Activated naive CD4-positive, alpha-beta T cell treated with anti-CD3 and anti-CD28 coated beads for 36 hours (primary cell): Measurements from ENCODE around the gene ICAM1. TPM values are rescaled to one million over a fixed set of nuclear protein-coding genes. Genes with fewer than 3 reads are reported as not detected.

Experiments used
- CTCF ChIA-PET: fragments of 350-600 bp; sonication (Branson Sonifier 250); formaldehyde crosslinking; loops from one replicate; lab custom pipeline; 2021; ENCODE audit warnings: antibody characterized with exemption; lab: Charles Lee
- DNase-seq: peaks from one replicate; pipeline ENCODE4 v3.0.0-alpha.2; 2020
- H3K27ac Mint-ChIP-seq: one replicate; pipeline ENCODE4 v1.8.0; 2021; ENCODE audit warnings: mild to moderate bottlenecking, mixed read lengths
- H3K27me3 Mint-ChIP-seq: one replicate; pipeline ENCODE4 v1.8.0; 2021; ENCODE audit warnings: low read depth, mixed read lengths
- H3K36me3 Mint-ChIP-seq: one replicate; pipeline ENCODE4 v1.8.0; 2021; ENCODE audit warnings: low read depth, mixed read lengths
- H3K4me1 Mint-ChIP-seq: one replicate; pipeline ENCODE4 v1.8.0; 2021; ENCODE audit warnings: low read depth, mixed read lengths
- H3K4me3 Mint-ChIP-seq: one replicate; pipeline ENCODE4 v1.8.0; 2021; ENCODE audit warnings: mild to moderate bottlenecking, moderate library complexity, mixed read lengths
- H3K9me3 Mint-ChIP-seq: one replicate; pipeline ENCODE4 v1.8.0; 2021; ENCODE audit warnings: mixed read lengths
- intact Hi-C: fragments of 100-400 bp; cut with micrococcal nuclease; formaldehyde crosslinking; loops from one replicate; pipeline ENCODE4 v1.15.1; 2023
- total RNA-seq, 2 experiments: library from RNA; stranded (reverse); gene quantifications; one replicate each; pipeline ENCODE4 v1.2.3, GENCODE V29; 2021

ICAM1 gene
- total RNA-seq, 2 experiments from 2014 or later, result 11.5 to 12.0 TPM

- H3K27ac Mint-ChIP-seq, result no peak within 1 kb of the TSS
- H3K4me1 Mint-ChIP-seq, result peaks cover 3% of the 10 kb centered on the region
- H3K4me3 Mint-ChIP-seq, result no peak within 1 kb of the TSS
- H3K9me3 Mint-ChIP-seq, result no peaks in the 10 kb centered on the region
- intact Hi-C loops, result no loop called here
- no peaks in the 10 kb centered on the region for H3K27me3 Mint-ChIP-seq
- H3K36me3 Mint-ChIP-seq, result peaks cover 8% of the 10 kb centered on the region
- CTCF ChIA-PET, result no interaction called here
- DNase-seq, result no peak
Observed at GRCh38 chr19:10309423-10309822, 38.5 kb downstream of the ICAM1 start, which contains the start of gene ZGLP1. Gene ZGLP1, minus strand, starts transcription at chr19:10309815.

DNA sequence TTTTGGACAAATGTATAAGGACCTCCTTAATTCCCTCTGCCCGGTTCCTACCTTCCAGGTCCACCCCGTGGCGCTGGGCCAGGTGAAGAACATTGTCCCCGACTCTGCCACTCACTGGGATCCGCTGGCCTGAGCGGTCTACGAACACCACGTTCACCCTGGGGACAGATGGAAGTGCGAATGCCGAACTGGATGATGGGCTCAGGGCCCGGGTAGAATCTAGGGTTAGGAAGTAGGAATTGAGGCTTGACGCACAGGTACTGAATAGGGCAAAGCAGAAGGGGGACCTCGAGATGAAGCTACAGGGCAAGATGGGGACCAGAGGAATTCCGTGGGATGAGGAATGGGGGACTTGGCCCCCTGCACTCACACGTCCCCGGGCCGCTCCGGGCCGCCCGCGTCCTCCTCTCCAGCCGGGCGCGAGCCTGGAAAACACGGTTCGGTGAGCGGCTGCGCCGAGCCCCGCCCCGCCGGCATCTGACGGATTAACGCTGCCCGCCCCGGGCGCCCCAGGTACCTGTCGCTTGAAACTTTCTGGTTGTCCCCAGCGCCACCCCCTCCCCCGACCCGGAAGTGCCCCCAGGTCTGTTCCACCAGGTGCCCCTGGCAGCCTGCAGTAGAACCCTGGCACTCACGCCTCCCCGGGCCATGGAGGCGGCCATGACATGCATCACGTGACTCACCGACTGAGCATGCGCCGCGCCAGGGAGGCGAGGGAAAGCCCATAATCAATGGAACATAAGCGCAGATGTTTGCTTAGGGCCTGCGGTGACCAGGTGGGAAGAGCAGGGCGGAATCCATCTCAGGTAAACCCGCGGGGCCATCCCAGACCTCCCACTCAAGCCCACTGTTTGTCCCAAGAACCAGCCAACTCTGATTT lies 44.7 kb downstream of the ICAM1 start, which contains the start of gene FDX2:
Gene FDX2 (minus strand): TSS at position 681 of the 880 bp plus-strand sequence. CDS start 19 bp downstream, at position 662.
- peaks cover 17% of the 10 kb centered on the region for H3K36me3 Mint-ChIP-seq
- peaks cover 18% of the 10 kb centered on the region for H3K4me1 Mint-ChIP-seq
- H3K4me3 Mint-ChIP-seq, result peak within 1 kb of the TSS; percentile 89
- no peaks in the 10 kb centered on the region for H3K27me3 Mint-ChIP-seq
- H3K27ac Mint-ChIP-seq, result peak within 1 kb of the TSS; percentile 83
- DNase-seq, result peak; percentile 94
- H3K9me3 Mint-ChIP-seq, result no peaks in the 10 kb centered on the region
- intact Hi-C loops, result loop anchor here (2.0 kb wide), 2 partner anchors 17 to 45 kb away; partner anchors contain the start of genes ICAM1 and RAVER1
- CTCF ChIA-PET, result interaction anchor here (1.0 to 1.9 kb wide), 3 partner anchors 15 to 75 kb away, joined by 4 to 7 read pairs (median 4); partner anchors contain the start of gene ICAM1

GRCh38 chr19:10316229-10317044 lies 45.5 kb downstream of the ICAM1 start:
- H3K36me3 Mint-ChIP-seq, result peaks cover 17% of the 10 kb centered on the region
- CTCF ChIA-PET, result interaction anchor here (1.2 to 1.9 kb wide), 2 partner anchors 57 to 74 kb away, joined by 3 to 4 read pairs; no protein-coding TSS in a partner anchor
- H3K9me3 Mint-ChIP-seq, result no peaks in the 10 kb centered on the region
- H3K4me1 Mint-ChIP-seq, result peaks cover 18% of the 10 kb centered on the region
- H3K27me3 Mint-ChIP-seq, result no peaks in the 10 kb centered on the region
- DNase-seq, result no peak
- H3K27ac Mint-ChIP-seq, result peak overlapping the region; percentile 83
- intact Hi-C loops, result loop anchor here (2.0 kb wide), 2 partner anchors 16 to 46 kb away; partner anchors contain the start of genes ICAM1 and RAVER1
- H3K4me3 Mint-ChIP-seq, result peak overlapping the region; percentile 89

- no peaks in the 10 kb centered on the region for H3K27me3 Mint-ChIP-seq
- H3K4me3 Mint-ChIP-seq, result no peak overlapping the region
- H3K4me1 Mint-ChIP-seq, result peaks cover 18% of the 10 kb centered on the region
- CTCF ChIA-PET, result interaction anchor here (1.2 kb wide), 1 partner anchor 58 kb away, joined by 3 read pairs; no protein-coding TSS in a partner anchor
- no peak overlapping the region for H3K27ac Mint-ChIP-seq
- intact Hi-C loops, result loop anchor here (2.0 kb wide), 2 partner anchors 16 to 46 kb away; partner anchors contain the start of genes ICAM1 and RAVER1
- H3K9me3 Mint-ChIP-seq, result no peaks in the 10 kb centered on the region
- no peak for DNase-seq
- peaks cover 23% of the 10 kb centered on the region for H3K36me3 Mint-ChIP-seq
Observed at GRCh38 chr19:10317045-10317856, 46.3 kb downstream of the ICAM1 start.

DNA sequence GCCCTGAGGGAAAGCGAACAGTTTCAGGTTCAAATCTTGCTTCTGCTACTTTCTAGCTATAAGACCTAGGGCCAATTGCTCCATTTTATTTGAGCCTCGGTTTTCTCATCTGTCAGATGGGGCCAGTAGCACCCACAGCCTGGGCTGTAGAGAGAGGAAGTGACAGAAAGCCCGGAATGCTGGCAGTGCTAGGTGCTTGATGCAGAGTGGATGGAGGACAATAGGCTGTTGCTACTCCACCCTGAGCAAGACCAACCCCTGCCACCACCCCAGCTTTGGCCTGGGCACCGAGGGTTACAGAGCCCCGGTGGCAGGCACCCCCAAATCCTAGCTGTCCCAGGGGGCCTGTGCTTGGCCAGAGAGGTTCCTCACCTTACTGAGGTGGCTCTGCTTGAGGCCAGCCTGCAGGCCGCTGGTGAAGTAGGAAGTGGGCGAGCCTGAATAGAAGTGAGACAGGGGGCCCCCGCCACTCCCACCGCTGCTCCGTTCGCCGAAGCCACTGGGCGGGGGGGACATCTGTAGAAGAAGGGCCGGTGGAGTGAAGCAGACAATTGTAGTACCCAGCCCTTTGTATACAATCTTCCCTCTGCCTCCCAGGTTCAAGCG lies 47.0 kb downstream of the ICAM1 start:
- no peaks in the 10 kb centered on the region for H3K27me3 Mint-ChIP-seq
- H3K36me3 Mint-ChIP-seq, result peaks cover 23% of the 10 kb centered on the region
- CTCF ChIA-PET, result interaction anchor here (0.6 kb wide), 1 partner anchor 59 kb away, joined by 3 read pairs; no protein-coding TSS in a partner anchor
- H3K9me3 Mint-ChIP-seq, result no peaks in the 10 kb centered on the region
- no peak for DNase-seq
- no peak overlapping the region for H3K27ac Mint-ChIP-seq
- intact Hi-C loops, result loop anchor here (2.0 kb wide), 2 partner anchors 15 to 47 kb away; partner anchors contain the start of genes ICAM1 and RAVER1
- no peak overlapping the region for H3K4me3 Mint-ChIP-seq
- H3K4me1 Mint-ChIP-seq, result peaks cover 18% of the 10 kb centered on the region

DNA sequence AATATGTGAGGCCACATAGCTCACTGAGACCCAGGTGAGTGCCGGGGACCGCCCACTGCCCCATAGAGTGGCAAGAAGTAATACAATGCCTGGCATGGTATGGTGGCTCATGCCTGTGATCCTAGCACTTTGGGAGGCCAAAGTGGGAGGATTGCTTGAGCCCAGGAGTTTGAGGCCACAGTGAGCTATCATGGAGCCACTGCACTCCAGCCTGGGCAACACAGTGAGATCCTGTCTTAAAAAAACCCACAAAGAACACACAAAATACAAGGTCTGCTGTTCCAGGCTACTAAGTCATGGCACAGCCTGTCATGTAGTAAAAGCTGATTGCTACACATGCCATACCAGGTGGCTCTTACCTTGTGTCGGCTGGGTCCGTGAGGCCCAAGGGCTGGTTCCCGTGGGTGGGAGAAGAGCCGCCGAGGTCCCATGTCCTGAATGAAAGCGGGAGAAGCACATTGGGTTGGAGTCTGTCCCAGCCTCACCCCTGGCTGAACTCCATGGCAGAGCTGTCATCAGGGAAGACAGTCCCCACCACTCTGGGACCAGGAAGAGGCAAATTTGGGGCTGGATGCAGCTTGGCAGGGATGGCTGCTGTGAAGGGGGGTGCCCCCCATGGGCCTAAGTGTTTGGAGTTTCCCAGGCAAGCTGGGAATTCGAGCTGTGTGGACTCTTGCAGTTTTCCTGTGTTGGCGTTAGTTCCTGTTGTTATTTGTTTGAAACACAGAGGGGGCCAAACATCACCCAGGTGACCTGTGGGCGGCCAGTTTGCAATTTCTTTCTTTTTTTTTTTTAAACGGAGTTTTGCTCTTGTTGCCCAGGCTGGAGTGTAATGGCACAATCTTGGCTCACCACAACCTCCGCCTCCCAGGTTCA lies 48.1 kb downstream of the ICAM1 start:
- CTCF ChIA-PET, result interaction anchor here (0.6 to 0.8 kb wide), 2 partner anchors 17 to 39 kb away, joined by 3 to 4 read pairs; no protein-coding TSS in a partner anchor

GRCh38 chr19:10320602-10321416 lies 49.9 kb downstream of the ICAM1 start:
- H3K27ac Mint-ChIP-seq, result no peak overlapping the region
- CTCF ChIA-PET, result interaction anchor here (0.5 to 0.6 kb wide), 2 partner anchors 46 to 120 kb away, joined by 3 read pairs; no protein-coding TSS in a partner anchor
- intact Hi-C loops, result no loop called here
- no peaks in the 10 kb centered on the region for H3K27me3 Mint-ChIP-seq
- peaks cover 6% of the 10 kb centered on the region for H3K4me1 Mint-ChIP-seq
- peaks cover 20% of the 10 kb centered on the region for H3K36me3 Mint-ChIP-seq
- no peak for DNase-seq
- H3K4me3 Mint-ChIP-seq, result no peak overlapping the region
- no peaks in the 10 kb centered on the region for H3K9me3 Mint-ChIP-seq

More for the DNA sequence above, 48.1 kb downstream of the ICAM1 start:
- Mint-ChIP-seq H3K9me3 (no peaks in the 10 kb centered on the region), H3K4me3 (no peak overlapping the region), H3K27me3 (no peaks in the 10 kb centered on the region), H3K27ac (no peak overlapping the region), H3K4me1 (peaks cover 18% of the 10 kb centered on the region), H3K36me3 (peaks cover 20% of the 10 kb centered on the region)
- intact Hi-C loops, result no loop called here
- DNase-seq, result no peak

- no peaks in the 10 kb centered on the region for H3K9me3 Mint-ChIP-seq
- no peaks in the 10 kb centered on the region for H3K27me3 Mint-ChIP-seq
- no peak overlapping the region for H3K27ac Mint-ChIP-seq
- CTCF ChIA-PET, result no interaction called here
- H3K36me3 Mint-ChIP-seq, result peaks cover 15% of the 10 kb centered on the region
- H3K4me1 Mint-ChIP-seq, result no peaks in the 10 kb centered on the region
- intact Hi-C loops, result no loop called here
- no peak for DNase-seq
- no peak overlapping the region for H3K4me3 Mint-ChIP-seq
Observed at GRCh38 chr19:10321417-10321797, 50.5 kb downstream of the ICAM1 start.

- no peak overlapping the region for H3K4me3 Mint-ChIP-seq
- peaks cover 15% of the 10 kb centered on the region for H3K36me3 Mint-ChIP-seq
- no peak for DNase-seq
- intact Hi-C loops, result no loop called here
- H3K27ac Mint-ChIP-seq, result peak overlapping the region; percentile 0
- H3K4me1 Mint-ChIP-seq, result no peaks in the 10 kb centered on the region
- no peaks in the 10 kb centered on the region for H3K27me3 Mint-ChIP-seq
- CTCF ChIA-PET, result no interaction called here
- H3K9me3 Mint-ChIP-seq, result no peaks in the 10 kb centered on the region
Observed at GRCh38 chr19:10321874-10322835, 51.2 kb downstream of the ICAM1 start.
